KMS-11 (cell line): ENCODE data around the gene C22orf15.

Experiments used
- H2AFZ ChIP-seq: fragments of 200-600 bp; sonication (generic); 2 replicates; pipeline ENCODE4 v1.6.1; 2016; ENCODE audit warnings: antibody characterized with exemption, mixed run types, low read depth
- H3K27ac ChIP-seq: fragments of 200-600 bp; sonication (generic); 2 replicates; pipeline ENCODE4 v1.6.1; 2016; ENCODE audit warnings: mild to moderate bottlenecking, mixed run types
- H3K27me3 ChIP-seq: fragments of 200-600 bp; sonication (generic); 2 replicates; pipeline ENCODE4 v1.6.1; 2017; ENCODE audit warnings: mild to moderate bottlenecking, low read depth, mixed run types, moderate library complexity; ENCODE audit not compliant: insufficient read depth
- H3K36me3 ChIP-seq: fragments of 200-600 bp; sonication (generic); 2 replicates; pipeline ENCODE4 v1.6.1; 2017; ENCODE audit warnings: mild to moderate bottlenecking, mixed run types; ENCODE audit not compliant: insufficient read depth
- H3K4me1 ChIP-seq: fragments of 200-600 bp; sonication (generic); 2 replicates; pipeline ENCODE4 v1.6.1; 2016; ENCODE audit warnings: mild to moderate bottlenecking, low read depth, mixed run types; ENCODE audit not compliant: poor library complexity, severe bottlenecking
- H3K4me2 ChIP-seq: fragments of 200-600 bp; sonication (generic); 2 replicates; pipeline ENCODE4 v1.7.0; 2016; ENCODE audit warnings: mild to moderate bottlenecking, mixed run types
- H3K4me3 ChIP-seq: fragments of 200-600 bp; sonication (generic); IDR thresholded peaks from 2 replicates; pipeline ENCODE4 v1.6.1; 2017; ENCODE audit warnings: low read depth, low read length, mixed read lengths; ENCODE audit not compliant: insufficient read depth
- H3K79me2 ChIP-seq: fragments of 200-600 bp; sonication (generic); 2 replicates; pipeline ENCODE4 v1.6.1; 2016; ENCODE audit warnings: low read depth, mixed run types; ENCODE audit not compliant: insufficient read depth
- H3K9ac ChIP-seq: fragments of 200-600 bp; sonication (generic); 2 replicates; pipeline ENCODE4 v1.6.1; 2016; ENCODE audit warnings: mild to moderate bottlenecking, mixed run types
- H4K20me1 ChIP-seq: fragments of 200-600 bp; sonication (generic); 2 replicates; pipeline ENCODE4 v1.6.1; 2016; ENCODE audit warnings: mild to moderate bottlenecking, mixed run types; ENCODE audit not compliant: insufficient read depth
- TF ChIP-seq, protein P1 (sequence below): fragments of 200-600 bp; sonication (generic); conservative IDR thresholded peaks from 2 replicates; pipeline ENCODE4 v1.6.1; 2017; ENCODE audit warnings: low read depth, mild to moderate bottlenecking, antibody characterized with exemption, low read length, moderate library complexity, mixed read lengths

Gene C22orf15

DNA sequence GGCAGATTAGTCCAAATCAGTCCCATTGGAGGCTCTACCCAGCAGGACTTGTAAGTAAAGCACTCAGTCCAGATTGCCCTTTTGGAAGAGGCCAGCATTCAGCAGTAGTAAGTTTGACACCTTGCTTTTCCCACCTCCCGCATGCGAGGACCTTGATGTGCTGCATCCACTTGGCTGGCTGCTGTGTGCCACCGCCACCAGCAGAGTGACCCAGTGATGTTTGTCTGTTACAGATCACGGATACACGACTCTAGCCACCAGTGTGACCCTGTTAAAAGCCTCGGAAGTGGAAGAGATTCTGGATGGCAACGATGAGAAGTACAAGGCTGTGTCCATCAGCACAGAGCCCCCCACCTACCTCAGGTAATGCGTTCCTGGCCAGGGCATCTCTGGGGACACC is 30.5 kb downstream of the C22orf15 start:
- TF ChIP-seq, protein P1, sequence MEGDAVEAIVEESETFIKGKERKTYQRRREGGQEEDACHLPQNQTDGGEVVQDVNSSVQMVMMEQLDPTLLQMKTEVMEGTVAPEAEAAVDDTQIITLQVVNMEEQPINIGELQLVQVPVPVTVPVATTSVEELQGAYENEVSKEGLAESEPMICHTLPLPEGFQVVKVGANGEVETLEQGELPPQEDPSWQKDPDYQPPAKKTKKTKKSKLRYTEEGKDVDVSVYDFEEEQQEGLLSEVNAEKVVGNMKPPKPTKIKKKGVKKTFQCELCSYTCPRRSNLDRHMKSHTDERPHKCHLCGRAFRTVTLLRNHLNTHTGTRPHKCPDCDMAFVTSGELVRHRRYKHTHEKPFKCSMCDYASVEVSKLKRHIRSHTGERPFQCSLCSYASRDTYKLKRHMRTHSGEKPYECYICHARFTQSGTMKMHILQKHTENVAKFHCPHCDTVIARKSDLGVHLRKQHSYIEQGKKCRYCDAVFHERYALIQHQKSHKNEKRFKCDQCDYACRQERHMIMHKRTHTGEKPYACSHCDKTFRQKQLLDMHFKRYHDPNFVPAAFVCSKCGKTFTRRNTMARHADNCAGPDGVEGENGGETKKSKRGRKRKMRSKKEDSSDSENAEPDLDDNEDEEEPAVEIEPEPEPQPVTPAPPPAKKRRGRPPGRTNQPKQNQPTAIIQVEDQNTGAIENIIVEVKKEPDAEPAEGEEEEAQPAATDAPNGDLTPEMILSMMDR = no peak
- Histone ChIP-seq H3K27ac (no peak overlapping the region), H3K4me2 (no peak overlapping the region), H3K9ac (no peak overlapping the region), H3K79me2 (peaks cover 41% of the 10 kb centered on the region), H3K4me3 (no peak overlapping the region), H4K20me1 (peaks cover 15% of the 10 kb centered on the region; the same call in 1 of the 2 replicates), H3K27me3 (no peaks in the 10 kb centered on the region), H3K36me3 (peaks cover 3% of the 10 kb centered on the region; the same call in 1 of the 2 replicates), H3K4me1 (peaks cover 21% of the 10 kb centered on the region), H2AFZ (no peak overlapping the region)

DNA sequence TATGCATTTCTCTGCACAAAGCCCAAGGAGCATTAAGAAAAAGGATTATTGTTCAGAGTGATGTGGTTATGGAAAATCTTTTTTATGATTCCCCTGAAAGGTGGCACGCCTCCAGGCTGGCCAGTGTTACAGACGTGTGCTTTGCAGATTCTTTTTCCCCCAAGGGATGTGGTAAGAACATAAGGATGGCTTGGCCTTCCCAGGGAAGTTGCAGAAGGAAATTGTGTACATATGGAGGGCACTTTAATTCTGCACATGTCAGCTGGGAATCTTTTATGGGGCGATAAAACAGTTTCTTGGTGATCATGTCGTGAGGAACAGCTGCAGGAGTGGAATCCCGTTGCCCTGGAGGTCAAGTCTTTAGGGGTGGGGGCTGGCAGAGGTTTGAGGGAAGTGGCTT is 33.7 kb downstream of the C22orf15 start:
- peaks cover 9% of the 10 kb centered on the region for H3K79me2 ChIP-seq
- TF ChIP-seq, protein P1 = no peak
- no peak overlapping the region for H3K4me2 ChIP-seq
- H3K4me1 ChIP-seq = no peaks in the 10 kb centered on the region
- H2AFZ ChIP-seq = no peak overlapping the region
- H3K9ac ChIP-seq = no peak overlapping the region
- H4K20me1 ChIP-seq = no peaks in the 10 kb centered on the region
- no peak overlapping the region for H3K27ac ChIP-seq
- no peaks in the 10 kb centered on the region for H3K27me3 ChIP-seq
- no peak overlapping the region for H3K4me3 ChIP-seq
- peaks cover 3% of the 10 kb centered on the region; the same call in 1 of the 2 replicates for H3K36me3 ChIP-seq

DNA sequence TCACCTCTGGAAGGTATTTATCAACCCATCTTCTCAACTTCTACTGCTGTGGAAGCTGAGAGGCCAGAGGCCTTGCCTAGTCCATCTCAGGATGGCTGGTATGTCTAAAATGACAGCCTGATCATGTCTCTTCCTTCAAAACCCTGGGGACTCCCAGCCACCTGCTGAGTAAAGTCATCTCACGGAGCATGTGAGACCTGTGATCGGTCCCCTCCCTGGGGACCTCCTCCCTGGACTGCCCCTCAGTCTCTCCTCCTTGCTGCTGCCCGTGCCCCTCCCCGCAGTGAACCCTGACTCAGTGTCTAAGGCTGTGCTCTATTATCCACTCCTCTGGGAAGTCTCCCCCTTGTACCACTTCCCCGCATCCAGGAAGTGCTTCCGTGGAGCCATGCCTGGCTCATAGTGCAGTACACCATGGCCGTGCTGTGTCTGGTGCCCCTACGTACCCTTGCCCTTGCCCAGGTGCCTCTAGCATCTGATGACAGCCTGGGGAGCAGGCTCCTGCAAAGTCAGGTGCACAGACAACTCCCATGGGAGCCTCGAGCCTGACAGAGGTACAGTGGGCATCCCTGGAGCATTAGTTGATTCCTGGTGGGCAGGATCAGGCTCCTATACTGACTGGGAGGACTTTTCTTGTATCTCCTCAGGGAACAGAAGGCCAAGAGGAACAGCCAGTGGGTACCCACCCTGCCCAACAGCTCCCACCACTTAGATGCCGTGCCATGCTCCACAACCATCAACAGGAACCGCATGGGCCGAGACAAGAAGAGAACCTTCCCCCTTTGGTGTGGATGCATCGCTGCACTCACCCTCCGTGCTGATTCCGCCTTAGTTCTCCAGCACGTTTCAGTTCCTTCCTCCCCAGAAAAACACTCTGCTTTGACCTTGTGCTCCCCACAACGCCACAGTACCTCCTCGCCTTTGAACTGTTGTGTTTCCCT is 37.8 kb downstream of the C22orf15 start:
- Histone ChIP-seq H3K27ac (no peak overlapping the region), H3K27me3 (no peaks in the 10 kb centered on the region), H3K79me2 (no peaks in the 10 kb centered on the region), H3K4me3 (no peak overlapping the region), H2AFZ (no peak overlapping the region), H4K20me1 (no peaks in the 10 kb centered on the region), H3K4me2 (no peak overlapping the region), H3K36me3 (no peaks in the 10 kb centered on the region; the same call in 1 of the 2 replicates), H3K4me1 (peaks cover 2% of the 10 kb centered on the region), H3K9ac (no peak overlapping the region)
- TF ChIP-seq, protein P1 = no peak

GRCh38 chr22:23801238-23801821 is 38.5 kb downstream of the C22orf15 start:
- no peaks in the 10 kb centered on the region for H3K79me2 ChIP-seq
- no peak overlapping the region for H2AFZ ChIP-seq
- no peak overlapping the region for H3K27ac ChIP-seq
- no peaks in the 10 kb centered on the region for H3K27me3 ChIP-seq
- peaks cover 10% of the 10 kb centered on the region for H3K4me1 ChIP-seq
- H3K36me3 ChIP-seq = no peaks in the 10 kb centered on the region; the same call in 1 of the 2 replicates
- H3K4me2 ChIP-seq = no peak overlapping the region
- TF ChIP-seq, protein P1 = no peak
- no peak overlapping the region for H3K4me3 ChIP-seq
- H3K9ac ChIP-seq = no peak overlapping the region
- H4K20me1 ChIP-seq = no peaks in the 10 kb centered on the region
